ENCODE data around the gene DLGAP1.

DNA sequence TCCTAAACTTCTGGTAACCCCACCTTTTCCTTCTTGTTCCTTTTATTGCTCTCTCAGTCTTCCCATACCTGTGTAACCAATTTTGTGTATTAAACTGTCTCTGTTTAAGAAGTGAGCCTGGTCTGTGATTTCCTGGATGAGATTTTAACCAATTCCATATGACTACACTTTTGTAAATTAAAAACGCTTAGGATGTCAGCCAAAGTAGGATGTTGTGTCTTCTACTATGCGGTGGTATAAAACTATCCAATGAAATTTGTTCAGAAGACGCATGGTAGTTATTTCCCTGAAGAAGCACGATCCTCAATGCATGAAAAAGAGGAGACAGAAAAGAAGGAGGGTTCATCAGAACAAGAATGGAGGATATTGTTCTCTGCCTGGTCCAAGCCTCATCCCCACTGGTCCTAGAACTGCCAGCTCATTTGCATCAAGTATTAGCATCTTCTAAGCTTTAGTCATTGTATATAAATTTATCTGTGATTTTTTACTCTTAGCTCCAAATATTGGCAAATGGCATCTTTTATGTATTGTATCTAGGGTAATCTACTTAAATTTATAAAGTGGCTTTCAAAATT is 877.7 kb downstream of the DLGAP1 start:
- TF ChIP-seq POLR2A (IDR thresholded peaks at IDR 0.05; ENCODE audit: low read length): no peak
- TF ChIP-seq GATA1 (IDR thresholded peaks at IDR 0.05; ENCODE audit: low read depth, low read length): no peak

Data from erythroblast (primary cell).